Fibroblast of villous mesenchyme (primary cell): ENCODE results near the gene ANKRD16. TPM values are rescaled to one million over a fixed set of nuclear protein-coding genes. Genes with fewer than 3 reads are reported as not detected.
"Not testable (repeated sequence)": the region's sequence is repeated elsewhere in the genome, so short reads cannot be mapped to it uniquely, and the experiment has no call there.

Experiments
- DNase-seq: peaks from one replicate; pipeline ENCODE4 v3.0.0-alpha.2; 2010; ENCODE audit warnings: low read depth
- H3K4me3 ChIP-seq: 2 replicates; pipeline ENCODE4 v1.5.1; 2011; ENCODE audit warnings: low read depth, mild to moderate bottlenecking, low read length
- total RNA-seq: library from RNA; depleted of rRNA; stranded (reverse); fragments of >200 nt; gene quantifications from 2 replicates; pipeline ENCODE4 v1.2.3, GENCODE V29; 2012
- TF ChIP-seq, protein P1 (sequence below): IDR thresholded peaks from 2 replicates; pipeline ENCODE4 v1.5.1; 2012; ENCODE audit warnings: low read depth, mild to moderate bottlenecking, low read length; ENCODE audit not compliant: insufficient read depth

Gene ANKRD16
- total RNA-seq, 1 donor = 4.7 TPM

DNA sequence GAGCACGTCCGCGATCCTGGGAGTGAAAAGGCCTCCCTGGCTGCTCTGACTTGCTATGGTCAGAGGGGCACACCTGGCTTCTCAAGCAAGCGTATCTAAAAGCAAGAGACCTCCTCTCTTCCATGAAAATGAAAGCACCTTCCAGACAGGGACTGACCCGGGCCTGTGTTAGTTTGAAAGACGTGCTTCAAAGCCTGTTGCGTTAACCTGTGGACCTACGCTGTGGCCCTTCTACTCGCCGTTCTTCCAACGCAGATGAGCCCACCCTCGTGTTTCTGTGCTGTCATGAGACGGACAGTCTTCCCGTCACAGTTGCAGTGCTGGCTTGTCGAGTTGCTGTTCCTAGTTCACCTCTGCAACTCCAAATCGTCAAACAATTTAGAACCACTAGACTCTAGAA lies 61.0 kb downstream of the ANKRD16 start:
- DNase-seq = no peak
- TF ChIP-seq, protein P1, sequence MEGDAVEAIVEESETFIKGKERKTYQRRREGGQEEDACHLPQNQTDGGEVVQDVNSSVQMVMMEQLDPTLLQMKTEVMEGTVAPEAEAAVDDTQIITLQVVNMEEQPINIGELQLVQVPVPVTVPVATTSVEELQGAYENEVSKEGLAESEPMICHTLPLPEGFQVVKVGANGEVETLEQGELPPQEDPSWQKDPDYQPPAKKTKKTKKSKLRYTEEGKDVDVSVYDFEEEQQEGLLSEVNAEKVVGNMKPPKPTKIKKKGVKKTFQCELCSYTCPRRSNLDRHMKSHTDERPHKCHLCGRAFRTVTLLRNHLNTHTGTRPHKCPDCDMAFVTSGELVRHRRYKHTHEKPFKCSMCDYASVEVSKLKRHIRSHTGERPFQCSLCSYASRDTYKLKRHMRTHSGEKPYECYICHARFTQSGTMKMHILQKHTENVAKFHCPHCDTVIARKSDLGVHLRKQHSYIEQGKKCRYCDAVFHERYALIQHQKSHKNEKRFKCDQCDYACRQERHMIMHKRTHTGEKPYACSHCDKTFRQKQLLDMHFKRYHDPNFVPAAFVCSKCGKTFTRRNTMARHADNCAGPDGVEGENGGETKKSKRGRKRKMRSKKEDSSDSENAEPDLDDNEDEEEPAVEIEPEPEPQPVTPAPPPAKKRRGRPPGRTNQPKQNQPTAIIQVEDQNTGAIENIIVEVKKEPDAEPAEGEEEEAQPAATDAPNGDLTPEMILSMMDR = no peak
- H3K4me3 ChIP-seq = no peak overlapping the region

DNA sequence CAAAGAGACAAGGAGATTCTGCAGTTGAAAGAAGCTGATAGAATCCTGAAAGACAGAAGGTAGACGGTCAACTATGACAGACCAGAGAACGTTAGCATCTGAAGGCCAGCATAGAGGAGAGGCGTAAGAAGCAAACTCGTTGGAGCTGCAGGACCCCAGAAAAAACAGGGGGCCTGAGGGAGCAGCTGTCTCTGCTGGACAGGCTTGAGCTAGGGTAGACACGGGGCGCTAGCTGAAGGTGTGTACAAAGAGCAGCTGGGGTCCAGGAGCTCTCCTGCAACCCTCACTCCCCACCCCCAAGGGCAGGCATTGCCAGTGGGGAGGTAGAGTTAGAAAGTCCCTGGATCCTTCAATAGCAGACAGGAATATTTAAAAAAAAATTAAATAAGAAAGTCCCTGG lies 61.9 kb downstream of the ANKRD16 start:
- TF ChIP-seq, protein P1 = no peak
- H3K4me3 ChIP-seq = no peak overlapping the region
- no peak for DNase-seq

DNA sequence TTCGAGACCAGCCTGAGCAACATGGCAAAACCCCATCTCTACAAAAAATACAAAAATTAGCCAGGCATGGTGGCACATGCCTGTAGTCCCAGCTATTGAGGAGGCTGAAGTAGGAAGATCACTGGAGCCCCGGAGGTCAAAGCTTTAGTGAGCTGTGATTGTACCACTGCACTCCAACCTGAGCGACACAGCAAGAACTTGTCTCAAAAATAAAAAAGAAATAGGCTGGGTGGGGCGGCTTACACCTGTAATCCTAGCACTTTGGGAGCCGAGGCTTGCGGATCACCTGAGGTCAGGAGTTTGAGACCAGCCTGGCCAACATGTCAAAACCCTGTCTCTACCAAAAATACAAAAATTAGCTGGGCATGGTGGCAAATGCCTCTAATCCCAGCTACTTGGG lies 63.2 kb downstream of the ANKRD16 start:
- not testable (repeated sequence) for H3K4me3 ChIP-seq, DNase-seq

DNA sequence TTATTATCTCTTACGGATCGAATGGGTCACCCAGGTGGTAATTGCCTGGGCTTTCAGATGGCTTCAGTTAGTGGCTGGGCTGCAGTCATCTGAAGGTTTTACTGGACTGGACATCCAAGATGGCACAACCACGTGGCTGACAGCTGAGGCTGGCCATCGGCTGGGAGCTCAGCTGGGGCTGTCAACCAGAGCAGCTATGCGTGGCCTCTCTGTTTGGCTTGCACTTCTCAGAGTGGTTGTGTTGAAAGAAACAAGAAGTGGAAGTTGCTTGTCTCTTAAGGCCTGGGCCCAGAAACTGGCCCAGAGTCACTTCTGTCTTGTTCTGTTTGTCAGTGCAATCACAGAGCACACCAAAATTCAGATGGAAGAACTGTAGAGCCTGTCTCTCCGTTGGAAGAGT lies 70.8 kb downstream of the ANKRD16 start:
- no peak overlapping the region for H3K4me3 ChIP-seq
- no peak for DNase-seq
- TF ChIP-seq, protein P1 = no peak

DNA sequence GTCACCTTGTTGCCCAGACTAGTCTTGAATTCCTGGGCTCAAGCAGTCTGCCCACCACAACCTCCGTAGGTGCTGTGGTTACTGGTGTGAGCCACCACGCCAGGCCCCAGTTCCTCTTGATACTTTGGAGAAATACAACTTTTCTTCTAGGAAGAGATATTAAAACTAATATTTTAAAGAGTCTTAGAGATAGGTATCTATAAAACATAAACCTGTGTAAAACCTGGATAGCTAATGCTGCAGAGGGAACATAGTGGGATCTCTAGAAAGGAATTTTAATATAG lies 71.7 kb downstream of the ANKRD16 start:
- DNase-seq = no peak
- TF ChIP-seq, protein P1 = no peak

DNA sequence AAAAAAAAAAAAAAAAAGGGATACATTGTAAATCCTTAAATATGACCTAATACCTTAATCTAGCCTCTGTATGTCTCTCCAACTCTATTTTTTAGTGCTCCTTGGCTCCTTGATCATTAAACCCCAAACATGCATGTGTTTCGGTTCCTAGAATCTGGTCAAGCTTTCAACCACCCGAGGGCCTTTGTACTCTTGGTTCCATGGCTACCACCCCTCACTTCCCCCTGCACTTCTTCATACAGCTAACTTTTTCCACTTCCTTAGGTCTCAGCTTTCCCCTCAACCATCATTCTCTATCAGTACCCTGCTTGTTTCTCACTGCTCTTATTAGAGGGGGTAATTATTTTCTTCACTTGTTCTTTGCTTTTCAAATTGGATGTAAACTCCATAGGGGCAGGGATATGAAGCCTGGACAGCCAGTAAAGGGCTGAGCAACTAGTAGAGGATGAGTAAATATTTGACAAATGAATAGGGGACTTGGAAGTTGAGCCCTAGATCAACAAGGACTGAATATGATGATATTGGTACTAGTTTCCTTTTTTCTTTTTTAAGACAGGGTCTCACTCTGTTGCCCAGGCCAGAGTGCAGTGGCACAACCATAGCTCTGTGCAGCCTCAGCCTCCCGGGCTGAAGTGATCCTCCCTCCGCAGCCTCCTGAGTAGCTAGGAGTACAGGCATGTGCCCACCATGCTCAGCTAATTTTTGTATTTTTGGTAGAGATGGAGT lies 72.2 kb downstream of the ANKRD16 start:
- TF ChIP-seq, protein P1 = no peak
- DNase-seq = no peak
- H3K4me3 ChIP-seq = no peak overlapping the region

More for the DNA sequence above, 71.7 kb downstream of the ANKRD16 start:
- no peak overlapping the region for H3K4me3 ChIP-seq

DNA sequence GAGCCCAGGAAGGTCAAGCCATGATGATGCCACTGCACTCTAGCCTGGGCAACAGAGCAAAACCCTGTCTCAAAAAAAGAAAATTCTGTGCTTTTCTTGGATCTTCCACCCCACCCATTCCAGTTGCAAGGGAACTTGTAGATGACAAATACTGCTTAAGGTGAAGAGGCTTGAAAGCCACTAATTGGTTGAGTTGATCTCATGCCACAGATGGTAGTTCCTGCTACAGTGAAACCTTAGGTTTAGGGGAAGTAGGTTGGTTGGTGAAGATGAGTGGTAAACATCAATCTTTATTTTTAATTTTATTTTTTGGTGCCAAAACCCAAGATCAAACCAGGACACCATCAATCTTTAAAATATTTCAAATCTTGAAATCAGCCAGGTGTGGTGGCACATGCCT lies 73.5 kb downstream of the ANKRD16 start:
- no peak for DNase-seq
- H3K4me3 ChIP-seq = no peak overlapping the region
- TF ChIP-seq, protein P1 = no peak
